ENCODE measurements around the gene HOXC4. TPM values are rescaled to one million over a fixed set of nuclear protein-coding genes. Genes with fewer than 3 reads are reported as not detected.
A peak's percentile ranks its signal among the peaks of the same experiment; 100 is the strongest.

Gene HOXC4
- total RNA-seq, 6 donors from 2014 or later = 0.40 to 1.0 (median 0.59) TPM; not detected in 3

GRCh38 chr12:54035568-54036264 lies 17.9 kb upstream of the HOXC4 start:
- Histone ChIP-seq H3K4me3 (no peak overlapping the region), H3K27ac (no peak overlapping the region), H3K27me3 (peaks cover 0 to 58% (median 31%) of the 10 kb centered on the region in 4 donors), H3K36me3 (no peaks in the 10 kb centered on the region), H3K9me3 (peaks cover 0 to 10% (median 7%) of the 10 kb centered on the region in 4 donors), H3K4me1 (peaks cover 12 to 28% (median 12%) of the 10 kb centered on the region in 4 donors)
- TF ChIP-seq CTCF (IDR thresholded peaks at IDR 0.05) (no peak), POLR2A (IDR thresholded peaks at IDR 0.05) (no peak), EP300 (IDR thresholded peaks at IDR 0.05) (no peak), POLR2AphosphoS5 (IDR thresholded peaks at IDR 0.05) (no peak)
- DNase-seq (peak in 1 of 2 donors; percentile 24), ATAC-seq (ENCODE audit: low FRiP score in 2 of 2) (no peak)
- WGBS, 2 donors = 76 to 78% methylated on average over 5 to 6 of the region's 6 CpGs

GRCh38 chr12:54036620-54037359 lies 16.8 kb upstream of the HOXC4 start:
- ATAC-seq (ENCODE audit: low FRiP score in 2 of 2) (no peak), DNase-seq (peak in 1 of 2 donors; percentile 36)
- H3K27me3 ChIP-seq = peaks cover 0 to 47% (median 24%) of the 10 kb centered on the region in 4 donors
- no peak overlapping the region for H3K4me3 ChIP-seq
- 50 to 71% methylated on average over 14 of the region's 14 CpGs for WGBS, 2 donors
- peaks cover 0 to 10% (median 7%) of the 10 kb centered on the region in 4 donors for H3K9me3 ChIP-seq
- no peaks in the 10 kb centered on the region for H3K36me3 ChIP-seq
- H3K27ac ChIP-seq = no peak overlapping the region
- peaks cover 12 to 20% (median 12%) of the 10 kb centered on the region in 4 donors for H3K4me1 ChIP-seq
- no peak for TF ChIP-seq POLR2AphosphoS5 (IDR thresholded peaks at IDR 0.05)
- TF ChIP-seq EP300 (IDR thresholded peaks at IDR 0.05) = no peak
- TF ChIP-seq CTCF (IDR thresholded peaks at IDR 0.05) = no peak

GRCh38 chr12:54037360-54038283 lies 16.0 kb upstream of the HOXC4 start:
- 40 to 47% methylated on average over 14 of the region's 14 CpGs for WGBS, 2 donors
- H3K27ac ChIP-seq = no peak overlapping the region

More at GRCh38 chr12:54037360-54038283, 16.0 kb upstream of the HOXC4 start:
- H3K9me3 ChIP-seq = peaks cover 0 to 7% (median 4%) of the 10 kb centered on the region in 4 donors
- H3K36me3 ChIP-seq = no peaks in the 10 kb centered on the region
- no peak overlapping the region for H3K4me3 ChIP-seq
- TF ChIP-seq CTCF (IDR thresholded peaks at IDR 0.05) = no peak
- TF ChIP-seq POLR2A (IDR thresholded peaks at IDR 0.05) = no peak
- TF ChIP-seq POLR2AphosphoS5 (IDR thresholded peaks at IDR 0.05) = no peak
- no peak for TF ChIP-seq EP300 (IDR thresholded peaks at IDR 0.05)
- H3K27me3 ChIP-seq = peaks cover 0 to 38% (median 21%) of the 10 kb centered on the region in 4 donors
- DNase-seq (no peak), ATAC-seq (ENCODE audit: low FRiP score in 2 of 2) (no peak)
- peaks cover 12 to 20% (median 12%) of the 10 kb centered on the region in 4 donors for H3K4me1 ChIP-seq
